ENCODE results near the gene MORN5. TPM values are rescaled to one million over a fixed set of nuclear protein-coding genes. Genes with fewer than 3 reads are reported as not detected.

MORN5 gene
- total RNA-seq, 2 donors from 2014 or later, result not detected

- Histone ChIP-seq H3K27me3 (peaks cover 0 to 11% of the 10 kb centered on the region in 2 donors), H3K27ac (no peak overlapping the region), H3K4me3 (no peak overlapping the region), H3K36me3 (replicated peaks in 1 of 2; ENCODE audit: insufficient read depth in 1 of 2, low read depth in 2 of 2) (no peaks in the 10 kb centered on the region), H3K9me3 (no peaks in the 10 kb centered on the region), H3K4me1 (peaks cover 21% of the 10 kb centered on the region)
- ATAC-seq (no peak), DNase-seq (peak in 1 of 4 donors; percentile 60)
- intact Hi-C loops (cut with DNase I), result no loop called here
- 28 to 42% methylated on average over 7 to 10 of the region's 10 CpGs for WGBS, 2 donors
- TF ChIP-seq, protein P1, sequence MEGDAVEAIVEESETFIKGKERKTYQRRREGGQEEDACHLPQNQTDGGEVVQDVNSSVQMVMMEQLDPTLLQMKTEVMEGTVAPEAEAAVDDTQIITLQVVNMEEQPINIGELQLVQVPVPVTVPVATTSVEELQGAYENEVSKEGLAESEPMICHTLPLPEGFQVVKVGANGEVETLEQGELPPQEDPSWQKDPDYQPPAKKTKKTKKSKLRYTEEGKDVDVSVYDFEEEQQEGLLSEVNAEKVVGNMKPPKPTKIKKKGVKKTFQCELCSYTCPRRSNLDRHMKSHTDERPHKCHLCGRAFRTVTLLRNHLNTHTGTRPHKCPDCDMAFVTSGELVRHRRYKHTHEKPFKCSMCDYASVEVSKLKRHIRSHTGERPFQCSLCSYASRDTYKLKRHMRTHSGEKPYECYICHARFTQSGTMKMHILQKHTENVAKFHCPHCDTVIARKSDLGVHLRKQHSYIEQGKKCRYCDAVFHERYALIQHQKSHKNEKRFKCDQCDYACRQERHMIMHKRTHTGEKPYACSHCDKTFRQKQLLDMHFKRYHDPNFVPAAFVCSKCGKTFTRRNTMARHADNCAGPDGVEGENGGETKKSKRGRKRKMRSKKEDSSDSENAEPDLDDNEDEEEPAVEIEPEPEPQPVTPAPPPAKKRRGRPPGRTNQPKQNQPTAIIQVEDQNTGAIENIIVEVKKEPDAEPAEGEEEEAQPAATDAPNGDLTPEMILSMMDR (IDR thresholded peaks at IDR 0.05), result no peak
- no peak for TF ChIP-seq POLR2A (IDR thresholded peaks at IDR 0.05)
Observed at GRCh38 chr9:122121391-122121790, 38.3 kb upstream of the MORN5 start.

DNA sequence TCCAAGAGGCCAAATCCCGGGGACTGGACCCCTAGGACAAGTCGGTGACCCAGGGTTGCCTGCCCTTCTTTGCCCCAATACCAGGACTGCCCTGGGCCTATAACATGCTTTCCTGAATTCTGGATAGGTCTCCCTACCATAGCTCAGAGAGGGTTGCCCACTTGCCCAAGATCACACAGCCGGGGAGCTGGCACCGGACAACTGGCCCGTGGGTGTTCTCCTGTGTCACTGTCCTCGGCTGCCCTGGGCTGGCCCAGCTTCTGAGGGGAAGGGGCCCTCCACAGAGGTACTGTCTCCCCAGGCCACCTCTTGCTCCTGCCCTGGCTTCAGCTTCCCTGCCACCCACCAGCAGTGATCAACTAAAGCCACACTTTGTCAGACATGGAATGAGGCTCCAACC lies 37.8 kb upstream of the MORN5 start:
- DNase-seq, result no peak
- H3K36me3 ChIP-seq (replicated peaks in 1 of 2; ENCODE audit: insufficient read depth in 1 of 2, low read depth in 2 of 2), result no peaks in the 10 kb centered on the region
- ATAC-seq, result no peak
- H3K4me3 ChIP-seq, result no peak overlapping the region
- no peaks in the 10 kb centered on the region for H3K9me3 ChIP-seq
- no peak overlapping the region for H3K27ac ChIP-seq
- H3K4me1 ChIP-seq, result peaks cover 26% of the 10 kb centered on the region
- 88 to 89% methylated on average over 4 to 6 of the region's 6 CpGs for WGBS, 2 donors
- no peak for TF ChIP-seq POLR2A (IDR thresholded peaks at IDR 0.05)
- TF ChIP-seq, protein P1 (IDR thresholded peaks at IDR 0.05), result no peak
- intact Hi-C loops (cut with DNase I), result no loop called here
- peaks cover 0 to 13% of the 10 kb centered on the region in 2 donors for H3K27me3 ChIP-seq

DNA sequence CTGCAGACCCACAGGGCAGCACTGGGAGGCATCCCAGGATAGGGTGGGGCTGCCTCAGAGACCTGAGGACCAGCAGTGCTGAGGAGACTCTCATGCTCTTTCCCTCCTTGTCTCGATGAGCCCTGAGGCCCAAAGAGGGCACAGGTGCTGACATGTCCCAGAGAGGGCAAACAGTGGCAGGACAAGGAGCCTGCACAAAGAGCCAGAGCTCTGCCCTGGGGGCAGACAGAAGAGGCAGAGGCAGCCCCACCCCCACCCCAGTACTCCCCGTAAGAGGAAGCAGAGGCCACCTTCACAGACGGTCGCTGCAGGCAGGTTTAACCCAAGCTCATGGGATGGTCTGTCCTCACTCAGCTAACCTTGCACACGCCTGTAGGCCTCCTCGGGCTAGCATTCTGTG lies 37.2 kb upstream of the MORN5 start:
- Histone ChIP-seq H3K27me3 (peaks cover 0 to 13% of the 10 kb centered on the region in 2 donors), H3K27ac (no peak overlapping the region), H3K9me3 (no peaks in the 10 kb centered on the region), H3K4me3 (no peak overlapping the region), H3K36me3 (replicated peaks in 1 of 2; ENCODE audit: insufficient read depth in 1 of 2, low read depth in 2 of 2) (no peaks in the 10 kb centered on the region), H3K4me1 (peaks cover 27% of the 10 kb centered on the region)
- no peak for TF ChIP-seq POLR2A (IDR thresholded peaks at IDR 0.05)
- TF ChIP-seq, protein P1 (IDR thresholded peaks at IDR 0.05), result no peak
- DNase-seq (no peak), ATAC-seq (no peak)
- 39 to 57% methylated on average over 3 to 6 of the region's 6 CpGs for WGBS, 2 donors
- intact Hi-C loops (cut with DNase I), result no loop called here

- H3K27me3 ChIP-seq, result peaks cover 0 to 13% of the 10 kb centered on the region in 2 donors
- DNase-seq (peak; percentile 61 to 79 (median 74)), ATAC-seq (peak; percentile 57)
- H3K4me1 ChIP-seq, result peaks cover 27% of the 10 kb centered on the region
- TF ChIP-seq, protein P1 (IDR thresholded peaks at IDR 0.05), result peak; percentile 87 to 98 (median 95)
- TF ChIP-seq POLR2A (IDR thresholded peaks at IDR 0.05), result no peak
- no peak overlapping the region for H3K4me3 ChIP-seq
- 28 to 30% methylated on average over 12 to 13 of the region's 13 CpGs for whole genome bisulfite sequencing, 2 donors
- no peaks in the 10 kb centered on the region for H3K36me3 ChIP-seq (replicated peaks in 1 of 2; ENCODE audit: insufficient read depth in 1 of 2, low read depth in 2 of 2)
- intact Hi-C loops (cut with DNase I), result no loop called here
- H3K9me3 ChIP-seq, result no peaks in the 10 kb centered on the region
- no peak overlapping the region for H3K27ac ChIP-seq
Observed at GRCh38 chr9:122122903-122123632, 36.6 kb upstream of the MORN5 start.

DNA sequence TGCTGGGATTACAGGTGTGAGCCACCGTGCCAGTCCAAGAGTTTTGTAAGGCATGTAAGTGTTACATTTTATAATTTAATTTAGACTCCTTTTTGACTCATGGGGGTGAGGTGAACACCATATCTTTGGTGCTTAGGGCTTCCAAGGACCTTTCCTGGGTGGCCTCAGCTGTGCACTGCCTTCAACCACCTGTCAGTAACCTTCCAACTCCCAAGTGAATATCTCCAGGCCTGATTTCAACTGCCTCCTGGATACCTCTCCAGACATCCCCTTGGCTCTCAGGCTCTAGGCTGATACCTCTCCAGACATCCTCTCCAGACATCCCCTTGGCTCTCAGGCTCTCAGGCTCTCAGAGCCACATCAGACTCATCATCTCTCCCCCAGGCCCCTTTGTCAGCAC lies 35.7 kb upstream of the MORN5 start:
- TF ChIP-seq POLR2A (IDR thresholded peaks at IDR 0.05), result no peak
- TF ChIP-seq, protein P1 (IDR thresholded peaks at IDR 0.05), result no peak
- peaks cover 27% of the 10 kb centered on the region for H3K4me1 ChIP-seq
- ATAC-seq (no peak), DNase-seq (no peak)
- H3K27me3 ChIP-seq, result peaks cover 0 to 13% of the 10 kb centered on the region in 2 donors
- intact Hi-C loops (cut with DNase I), result no loop called here
- 59 to 82% methylated on average over 1 of the region's 1 CpG for WGBS, 2 donors
- H3K36me3 ChIP-seq (replicated peaks in 1 of 2; ENCODE audit: insufficient read depth in 1 of 2, low read depth in 2 of 2), result no peaks in the 10 kb centered on the region
- no peak overlapping the region for H3K27ac ChIP-seq
- H3K9me3 ChIP-seq, result no peaks in the 10 kb centered on the region
- H3K4me3 ChIP-seq, result no peak overlapping the region

All from body of pancreas (tissue), 4 donors.